PC-3 (cell line): ENCODE data around the gene NRSN2. TPM values are rescaled to one million over a fixed set of nuclear protein-coding genes. Genes with fewer than 3 reads are reported as not detected.
"Not testable (repeated sequence)": the region's sequence is repeated elsewhere in the genome, so short reads cannot be mapped to it uniquely, and the experiment has no call there.

Source experiments
- ATAC-seq: fragments of 200-7000 bp; cut with Tn5 transposase; 2 replicates; pipeline ENCODE4 v1.9.1; 2020; ENCODE audit warnings: mild to moderate bottlenecking, moderate library complexity
- BruUV-seq: library from RNA; stranded (reverse); fragments of 400-500 nt; replicated peaks from 2 replicates; lab custom pipeline; 2021; lab: Mats Ljungman, UMichigan
- CTCF ChIA-PET: fragments of 300-600 bp; sonication (Branson Sonifier 250); formaldehyde crosslinking; loops from one replicate; lab custom pipeline; 2022; ENCODE audit warnings: antibody characterized with exemption; lab: Charles Lee
- POLR2A ChIA-PET: fragments of 300-600 bp; sonication (Branson Sonifier 250); formaldehyde crosslinking; loops from one replicate; lab custom pipeline; 2022; ENCODE audit warnings: antibody characterized with exemption; ENCODE audit not compliant: unreplicated experiment; lab: Charles Lee
- DNase-seq: peaks from one replicate; pipeline ENCODE4 v3.0.0-alpha.2; 2015
- H2AFZ ChIP-seq: fragments of 300-600 bp; sonication (generic); 2 replicates; pipeline ENCODE4 v1.6.0; 2016; ENCODE audit warnings: antibody characterized with exemption, low read length
- H3F3A ChIP-seq: fragments of 300-600 bp; sonication (generic); one replicate; pipeline ENCODE4 v1.6.0; 2017; ENCODE audit warnings: antibody characterized with exemption, low read length, control low read depth, mild to moderate bottlenecking; ENCODE audit not compliant: unreplicated experiment
- H3K27ac ChIP-seq: fragments of 300-600 bp; sonication (generic); 2 replicates; pipeline ENCODE4 v1.5.1; 2016; ENCODE audit warnings: mild to moderate bottlenecking, low read length
- H3K27me3 ChIP-seq: fragments of 300-600 bp; sonication (generic); 2 replicates; pipeline ENCODE4 v1.6.1; 2016; ENCODE audit warnings: low read length, mixed read lengths
- H3K36me3 ChIP-seq: fragments of 300-600 bp; sonication (generic); 2 replicates; pipeline ENCODE4 v1.6.1; 2016; ENCODE audit warnings: low read depth, mixed run types, low read length, mixed read lengths
- H3K4me1 ChIP-seq: fragments of 300-600 bp; sonication (generic); 2 replicates; pipeline ENCODE4 v1.5.1; 2016; ENCODE audit warnings: low read length; ENCODE audit not compliant: insufficient read depth
- H3K4me2 ChIP-seq: fragments of 300-600 bp; sonication (generic); 2 replicates; pipeline ENCODE4 v1.6.0; 2016; ENCODE audit warnings: low read length
- H3K4me3 ChIP-seq: fragments of 300-600 bp; sonication (generic); 2 replicates; pipeline ENCODE4 v1.5.1; 2016; ENCODE audit warnings: mild to moderate bottlenecking, low read length, mixed read lengths
- H3K79me2 ChIP-seq: fragments of 300-600 bp; sonication (generic); 2 replicates; pipeline ENCODE4 v1.6.1; 2017; ENCODE audit warnings: low read length, mixed read lengths
- H3K9ac ChIP-seq: fragments of 300-600 bp; sonication (generic); 2 replicates; pipeline ENCODE4 v1.6.0; 2016; ENCODE audit warnings: mild to moderate bottlenecking, low read length
- H3K9me2 ChIP-seq: fragments of 300-600 bp; sonication (generic); replicated peaks from 2 replicates; pipeline ENCODE4 v1.6.1; 2016; ENCODE audit warnings: mixed run types, low read length, mixed read lengths
- H3K9me3 ChIP-seq: fragments of 300-600 bp; sonication (generic); 2 replicates; pipeline ENCODE4 v1.6.1; 2016; ENCODE audit warnings: low read length, mixed read lengths
- H4K20me1 ChIP-seq: fragments of 300-600 bp; sonication (generic); 2 replicates; pipeline ENCODE4 v1.6.1; 2016; ENCODE audit warnings: low read length, mixed read lengths
- CTCF ChIP-seq: fragments of 300-600 bp; sonication (generic); conservative IDR thresholded peaks from 2 replicates; pipeline ENCODE4 v1.5.1; 2017; ENCODE audit warnings: antibody characterized with exemption, low read depth, mild to moderate bottlenecking, low read length
- EZH2 ChIP-seq: fragments of 300-600 bp; sonication (generic); IDR thresholded peaks from one replicate; pipeline ENCODE4 v1.6.1; 2017; ENCODE audit warnings: antibody characterized with exemption, mild to moderate bottlenecking, low read length; ENCODE audit not compliant: unreplicated experiment
- EZH2phosphoT487 ChIP-seq: fragments of 300-600 bp; sonication (generic); IDR thresholded peaks from 2 replicates; pipeline ENCODE4 v1.6.1; 2018; ENCODE audit warnings: mild to moderate bottlenecking, antibody characterized with exemption, low read length, borderline replicate concordance
- intact Hi-C: fragments of 100-400 bp; cut with micrococcal nuclease; formaldehyde crosslinking; loops from 2 replicates; pipeline ENCODE4 v1.9.0; 2023
- total RNA-seq: library from RNA; depleted of rRNA; stranded (reverse); fragments of >200 nt; gene quantifications from 2 replicates; pipeline ENCODE4 v1.2.3, GENCODE V29; 2014

The NRSN2 gene
- total RNA-seq, 1 experiment from 2014 or later, result 50.7 TPM

DNA sequence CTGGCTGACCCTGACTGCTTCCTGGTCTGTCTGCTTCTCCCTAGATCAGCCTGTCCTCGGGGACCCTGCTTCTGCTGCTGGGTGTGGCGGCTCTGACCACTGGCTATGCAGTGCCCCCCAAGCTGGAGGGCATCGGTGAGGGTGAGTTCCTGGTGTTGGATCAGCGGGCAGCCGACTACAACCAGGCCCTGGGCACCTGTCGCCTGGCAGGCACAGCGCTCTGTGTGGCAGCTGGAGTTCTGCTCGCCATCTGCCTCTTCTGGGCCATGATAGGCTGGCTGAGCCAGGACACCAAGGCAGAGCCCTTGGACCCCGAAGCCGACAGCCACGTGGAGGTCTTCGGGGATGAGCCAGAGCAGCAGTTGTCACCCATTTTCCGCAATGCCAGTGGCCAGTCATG, 6.3 kb downstream of the NRSN2 start:
- TF ChIP-seq EZH2, result no peak
- no peak for TF ChIP-seq EZH2phosphoT487
- no peak for TF ChIP-seq CTCF
- Histone ChIP-seq H4K20me1 (no peaks in the 10 kb centered on the region), H3K9me2 (no peaks in the 10 kb centered on the region), H3K4me2 (no peak overlapping the region), H3K36me3 (no peaks in the 10 kb centered on the region), H3K9me3 (no peaks in the 10 kb centered on the region), H3K4me3 (no peak overlapping the region), H3F3A (no peaks in the 10 kb centered on the region), H3K4me1 (peaks cover 8% of the 10 kb centered on the region), H3K79me2 (no peaks in the 10 kb centered on the region), H3K27ac (no peak overlapping the region), H2AFZ (no peak overlapping the region), H3K27me3 (no peaks in the 10 kb centered on the region), H3K9ac (no peak overlapping the region)
- BruUV-seq, result no TSS peak
- CTCF ChIA-PET, result interaction anchor here (0.6 kb wide), 1 partner anchor 90 kb away, joined by 3 read pairs; no protein-coding TSS in a partner anchor
- DNase-seq (no peak), ATAC-seq (no peak)
- POLR2A ChIA-PET, result no interaction called here
- intact Hi-C loops, result no loop called here

DNA sequence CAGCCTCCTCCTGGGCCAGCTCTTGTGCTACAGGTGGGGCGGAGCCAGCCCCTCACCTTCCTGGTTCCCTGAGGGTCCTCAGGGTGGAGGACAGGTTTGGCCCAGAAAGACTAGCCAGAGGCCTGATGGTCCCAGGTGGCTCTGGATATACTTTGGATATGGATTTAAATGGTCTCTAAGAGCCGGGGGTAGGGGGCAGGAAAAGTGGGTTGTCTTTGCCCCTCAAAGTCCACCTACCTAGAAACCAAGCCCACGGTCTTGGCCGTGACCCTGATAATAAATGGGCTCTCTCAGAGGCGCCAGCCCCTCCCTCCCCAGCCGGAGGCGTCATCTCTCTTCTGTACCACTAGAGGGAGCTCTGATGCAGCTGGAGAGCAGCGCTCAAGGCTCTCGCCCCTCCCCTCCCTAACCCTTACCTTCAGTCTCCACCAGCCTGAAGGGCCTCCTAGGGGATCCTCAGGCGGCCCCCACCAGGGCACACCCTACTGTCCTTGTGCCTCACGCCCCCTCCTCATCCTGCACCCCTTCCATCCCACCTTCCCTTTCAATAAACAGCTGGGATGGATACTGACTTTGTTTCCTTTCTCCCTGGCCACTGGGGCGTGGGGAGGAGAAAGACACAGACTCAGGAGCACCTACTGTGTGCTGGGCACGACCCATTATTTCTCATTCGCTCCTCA, 7.5 kb downstream of the NRSN2 start:
- intact Hi-C loops, result loop anchor here (1.0 kb wide), 3 partner anchors 77 to 125 kb away; no protein-coding TSS in a partner anchor
- no peaks in the 10 kb centered on the region for H4K20me1 ChIP-seq
- no peak overlapping the region for H3K9ac ChIP-seq
- H3K36me3 ChIP-seq, result no peaks in the 10 kb centered on the region
- H3K4me2 ChIP-seq, result no peak overlapping the region
- POLR2A ChIA-PET, result no interaction called here
- no peaks in the 10 kb centered on the region for H3K4me1 ChIP-seq
- DNase-seq (peak; percentile 93), ATAC-seq (peak; percentile 93)
- no peaks in the 10 kb centered on the region for H3K79me2 ChIP-seq
- CTCF ChIA-PET, result interaction anchor here (0.7 to 2.7 kb wide), 2 partner anchors 27 to 77 kb away, joined by 3 to 20 read pairs; partner anchors contain the start of gene TRIB3
- no peak overlapping the region for H3K4me3 ChIP-seq
- no peak overlapping the region for H2AFZ ChIP-seq
- no peak overlapping the region for H3K27ac ChIP-seq
- BruUV-seq, result no TSS peak
- H3K9me3 ChIP-seq, result no peaks in the 10 kb centered on the region
- no peaks in the 10 kb centered on the region for H3F3A ChIP-seq
- H3K27me3 ChIP-seq, result no peaks in the 10 kb centered on the region
- H3K9me2 ChIP-seq, result no peaks in the 10 kb centered on the region
- TF ChIP-seq CTCF (peak; percentile 98), EZH2 (no peak), EZH2phosphoT487 (no peak)

DNA sequence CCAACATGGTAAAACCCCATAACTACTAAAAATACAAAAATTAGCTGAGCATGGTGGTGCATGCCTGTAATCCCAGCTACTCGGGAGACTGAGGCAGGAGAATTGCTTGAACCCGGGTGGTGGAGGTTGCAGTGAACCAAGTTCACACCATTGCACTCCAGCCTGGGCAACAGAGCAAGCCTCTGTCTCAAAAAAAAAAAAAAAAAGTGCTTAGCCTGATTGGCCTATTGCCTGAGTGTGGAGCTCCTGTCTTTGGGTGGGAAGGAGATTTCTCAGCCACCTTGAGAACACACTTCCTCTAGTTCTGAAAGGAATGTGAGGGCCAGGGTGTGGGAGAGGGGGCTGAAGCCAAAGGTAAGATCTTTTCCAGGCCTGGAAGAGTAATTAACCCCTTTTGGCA, 9.2 kb downstream of the NRSN2 start:
- H3K27ac ChIP-seq, ATAC-seq, H3F3A ChIP-seq, H3K36me3 ChIP-seq, DNase-seq, H3K9me2 ChIP-seq, H3K9me3 ChIP-seq, intact Hi-C loops, H4K20me1 ChIP-seq, H3K4me2 ChIP-seq, H3K4me3 ChIP-seq, H2AFZ ChIP-seq, H3K27me3 ChIP-seq, H3K4me1 ChIP-seq, H3K79me2 ChIP-seq, H3K9ac ChIP-seq, BruUV-seq: not testable (repeated sequence)
- POLR2A ChIA-PET, result interaction anchor here (1.0 kb wide), 1 partner anchor 31 kb away, joined by 5 read pairs; no protein-coding TSS in a partner anchor
- CTCF ChIA-PET, result interaction anchor here (1.0 to 2.7 kb wide), 2 partner anchors 16 to 75 kb away, joined by 3 to 20 read pairs; no protein-coding TSS in a partner anchor
